WTC11 (cell line): ENCODE results near the gene TMUB1. TPM values are rescaled to one million over a fixed set of nuclear protein-coding genes. Genes with fewer than 3 reads are reported as not detected.

Source experiments
- ATAC-seq: fragments of 200-7000 bp; cut with Tn5 transposase; 2 replicates; pipeline ENCODE4 v1.10.0; 2021; ENCODE audit warnings: mild to moderate bottlenecking, moderate library complexity
- CTCF ChIA-PET: fragments of 300-600 bp; sonication (Branson Sonifier 250); formaldehyde crosslinking; loops from one replicate; lab custom pipeline; 2021; ENCODE audit warnings: antibody characterized with exemption; lab: Charles Lee
- POLR2A ChIA-PET: fragments of 350-600 bp; sonication (Branson Sonifier 250); formaldehyde crosslinking; loops from one replicate; lab custom pipeline; 2021; ENCODE audit warnings: antibody characterized with exemption; lab: Charles Lee
- DNase-seq: peaks from one replicate; pipeline ENCODE4 v3.0.0; 2021; ENCODE audit warnings: low spot score
- H3K27ac Mint-ChIP-seq: 2 replicates; pipeline ENCODE4 v1.8.0; 2021; ENCODE audit warnings: mixed read lengths
- H3K27me3 Mint-ChIP-seq: 2 replicates; pipeline ENCODE4 v1.8.0; 2021; ENCODE audit warnings: low read depth, mild to moderate bottlenecking, moderate library complexity, mixed read lengths
- H3K36me3 Mint-ChIP-seq: 2 replicates; pipeline ENCODE4 v1.8.0; 2021; ENCODE audit warnings: mixed read lengths
- H3K4me1 Mint-ChIP-seq: 2 replicates; pipeline ENCODE4 v1.8.0; 2022; ENCODE audit warnings: mixed read lengths
- H3K4me3 Mint-ChIP-seq: 2 replicates; pipeline ENCODE4 v1.8.0; 2021; ENCODE audit warnings: mild to moderate bottlenecking, moderate library complexity, mixed read lengths
- H3K9me3 Mint-ChIP-seq: 2 replicates; pipeline ENCODE4 v1.8.0; 2021; ENCODE audit warnings: mixed read lengths
- ATF2 ChIP-seq: sonication (generic); formaldehyde crosslinking; IDR thresholded peaks from 2 replicates; pipeline ENCODE4 v1.8.1; 2022; ENCODE audit warnings: low read depth, missing genetic modification reagents, borderline replicate concordance
- CTCF ChIP-seq: fragments of 200-600 bp; IDR thresholded peaks from 2 replicates; pipeline ENCODE4 v1.8.0; 2022; ENCODE audit warnings: antibody characterized with exemption
- ELF4 ChIP-seq: sonication (generic); formaldehyde crosslinking; IDR thresholded peaks from 2 replicates; pipeline ENCODE4 v1.8.1; 2022; ENCODE audit warnings: low read depth, mild to moderate bottlenecking, moderate library complexity, missing genetic modification reagents
- HMGXB4 ChIP-seq: sonication (generic); formaldehyde crosslinking; IDR thresholded peaks from 2 replicates; pipeline ENCODE4 v1.8.1; 2023; ENCODE audit warnings: mild to moderate bottlenecking, moderate library complexity, missing genetic modification reagents
- JUN ChIP-seq: sonication (generic); formaldehyde crosslinking; IDR thresholded peaks from 2 replicates; pipeline ENCODE4 v1.8.0; 2023; ENCODE audit warnings: mild to moderate bottlenecking, missing genetic modification reagents
- PRDM15 ChIP-seq: sonication (generic); formaldehyde crosslinking; IDR thresholded peaks from 2 replicates; pipeline ENCODE4 v1.8.0; 2022; ENCODE audit warnings: missing genetic modification reagents
- RORB ChIP-seq: fragments of 250-450 bp; sonication (Bioruptor Pico); IDR thresholded peaks from 2 replicates; pipeline ENCODE4 v1.9.0; 2021; ENCODE audit warnings: mild to moderate bottlenecking
- SMAD3 ChIP-seq: sonication (generic); formaldehyde crosslinking; IDR thresholded peaks from 2 replicates; pipeline ENCODE4 v1.8.0; 2022; ENCODE audit warnings: missing genetic modification reagents, mild to moderate bottlenecking, borderline replicate concordance
- SMAD4 ChIP-seq: sonication (generic); formaldehyde crosslinking; IDR thresholded peaks from 2 replicates; pipeline ENCODE4 v1.8.0; 2022; ENCODE audit warnings: mild to moderate bottlenecking, missing genetic modification reagents
- TEAD1 ChIP-seq: sonication (generic); formaldehyde crosslinking; IDR thresholded peaks from 2 replicates; pipeline ENCODE4 v1.8.0; 2022; ENCODE audit warnings: mild to moderate bottlenecking, missing genetic modification reagents
- ZNF121 ChIP-seq: sonication (generic); formaldehyde crosslinking; IDR thresholded peaks from 2 replicates; pipeline ENCODE4 v1.8.0; 2023; ENCODE audit warnings: missing genetic modification reagents
- ZNF281 ChIP-seq: sonication (generic); formaldehyde crosslinking; IDR thresholded peaks from 2 replicates; pipeline ENCODE4 v1.8.0; 2023; ENCODE audit warnings: mild to moderate bottlenecking, missing genetic modification reagents
- ZSCAN18 ChIP-seq: fragments of 250-450 bp; sonication (Bioruptor Pico); IDR thresholded peaks from 2 replicates; pipeline ENCODE4 v2.1.2; 2022; ENCODE audit warnings: mild to moderate bottlenecking, moderate library complexity
- total RNA-seq: library from RNA; stranded (reverse); gene quantifications from 3 replicates; pipeline ENCODE4 v1.2.3, GENCODE V29; 2021
- TF ChIP-seq, protein P1 (sequence below): fragments of 250-450 bp; sonication (Bioruptor Pico); IDR thresholded peaks from 2 replicates; pipeline ENCODE4 v1.9.0; 2021; ENCODE audit warnings: mild to moderate bottlenecking
- TF ChIP-seq, protein P2 (sequence below): sonication (generic); formaldehyde crosslinking; IDR thresholded peaks from 2 replicates; pipeline ENCODE4 v1.8.1; 2022; ENCODE audit warnings: low read depth, mild to moderate bottlenecking, moderate library complexity, missing genetic modification reagents, borderline replicate concordance
- TF ChIP-seq, protein P3 (sequence below): fragments of 250-450 bp; sonication (Bioruptor Pico); conservative IDR thresholded peaks from 2 replicates; pipeline ENCODE4 v1.9.0; 2021; ENCODE audit warnings: mild to moderate bottlenecking

Gene TMUB1
- total RNA-seq, 1 experiment from 2014 or later: 72.8 TPM

DNA sequence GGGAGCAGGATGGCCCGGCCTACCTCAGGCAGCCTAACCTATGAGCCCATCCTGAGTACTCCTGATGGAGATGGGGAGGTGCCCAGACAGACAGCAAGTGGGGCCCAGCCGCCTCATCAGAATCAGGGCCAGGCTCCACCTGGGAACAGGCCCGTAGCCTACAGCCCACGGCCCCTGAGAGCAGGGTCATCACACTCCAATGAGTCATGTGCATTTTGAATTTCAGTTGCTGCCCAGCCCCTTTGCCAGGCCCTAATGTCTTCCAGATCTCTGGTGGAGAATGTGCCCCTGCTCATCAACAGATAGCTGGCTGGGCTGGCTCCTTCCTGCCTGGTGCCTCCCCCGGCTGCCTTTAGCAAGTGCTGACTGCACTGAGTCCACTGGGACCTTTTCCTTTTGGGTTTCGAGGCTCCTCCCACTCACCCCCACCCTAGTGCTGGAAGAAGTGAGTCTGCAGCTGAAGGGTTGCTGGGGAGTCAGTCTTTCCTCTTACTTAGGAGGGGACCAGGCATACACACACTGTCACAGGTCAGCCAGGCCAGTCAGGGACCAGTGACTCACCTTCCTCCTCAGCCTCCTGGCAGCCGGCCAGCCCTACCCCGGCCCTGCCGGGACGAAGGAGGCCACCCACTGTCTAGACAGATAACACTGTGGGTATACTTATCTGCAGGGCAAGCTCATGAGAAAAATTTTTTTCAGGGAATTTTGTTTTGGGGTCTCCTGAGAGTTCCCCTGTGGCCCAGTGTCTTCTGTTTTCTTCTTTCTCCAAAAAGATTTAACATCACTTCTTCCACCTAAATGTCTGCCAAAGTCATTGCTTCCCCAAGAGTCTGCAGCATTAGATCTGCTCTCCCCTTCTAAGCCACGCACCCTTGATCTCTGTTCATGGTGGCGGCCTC, 44.1 kb downstream of the TMUB1 start (continued):
- TF ChIP-seq PRDM15 (CRISPR knock-in tag): no peak
- TF ChIP-seq, protein P1, sequence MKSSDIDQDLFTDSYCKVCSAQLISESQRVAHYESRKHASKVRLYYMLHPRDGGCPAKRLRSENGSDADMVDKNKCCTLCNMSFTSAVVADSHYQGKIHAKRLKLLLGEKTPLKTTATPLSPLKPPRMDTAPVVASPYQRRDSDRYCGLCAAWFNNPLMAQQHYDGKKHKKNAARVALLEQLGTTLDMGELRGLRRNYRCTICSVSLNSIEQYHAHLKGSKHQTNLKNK: no peak
- TF ChIP-seq, protein P2, sequence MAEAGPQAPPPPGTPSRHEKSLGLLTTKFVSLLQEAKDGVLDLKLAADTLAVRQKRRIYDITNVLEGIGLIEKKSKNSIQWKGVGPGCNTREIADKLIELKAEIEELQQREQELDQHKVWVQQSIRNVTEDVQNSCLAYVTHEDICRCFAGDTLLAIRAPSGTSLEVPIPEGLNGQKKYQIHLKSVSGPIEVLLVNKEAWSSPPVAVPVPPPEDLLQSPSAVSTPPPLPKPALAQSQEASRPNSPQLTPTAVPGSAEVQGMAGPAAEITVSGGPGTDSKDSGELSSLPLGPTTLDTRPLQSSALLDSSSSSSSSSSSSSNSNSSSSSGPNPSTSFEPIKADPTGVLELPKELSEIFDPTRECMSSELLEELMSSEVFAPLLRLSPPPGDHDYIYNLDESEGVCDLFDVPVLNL (CRISPR knock-in tag): no peak
- no peak for TF ChIP-seq ATF2 (CRISPR knock-in tag)
- TF ChIP-seq JUN: no peak
- no peak for TF ChIP-seq ZNF121 (CRISPR knock-in tag)
- TF ChIP-seq HMGXB4 (CRISPR knock-in tag): no peak

GRCh38 chr7:151035902-151036301, 47.4 kb downstream of the TMUB1 start:
- DNase-seq: no peak
- POLR2A ChIA-PET: no interaction called here
- Mint-ChIP-seq H3K4me3 (no peak overlapping the region), H3K27ac (no peak overlapping the region), H3K27me3 (no peaks in the 10 kb centered on the region), H3K36me3 (no peaks in the 10 kb centered on the region), H3K9me3 (no peaks in the 10 kb centered on the region), H3K4me1 (no peaks in the 10 kb centered on the region)
- ATAC-seq: no peak
- CTCF ChIA-PET: interaction anchor here (1.6 kb wide), 1 partner anchor 8 kb away, joined by 4 read pairs; the partner anchor contains the start of gene ABCB8
- TF ChIP-seq SMAD4 (CRISPR knock-in tag): no peak
- no peak for TF ChIP-seq ZNF281 (CRISPR knock-in tag)
- no peak for TF ChIP-seq CTCF
- no peak for TF ChIP-seq TEAD1
- no peak for TF ChIP-seq ZSCAN18 (CRISPR knock-in tag)
- no peak for TF ChIP-seq RORB
- TF ChIP-seq, protein P3, sequence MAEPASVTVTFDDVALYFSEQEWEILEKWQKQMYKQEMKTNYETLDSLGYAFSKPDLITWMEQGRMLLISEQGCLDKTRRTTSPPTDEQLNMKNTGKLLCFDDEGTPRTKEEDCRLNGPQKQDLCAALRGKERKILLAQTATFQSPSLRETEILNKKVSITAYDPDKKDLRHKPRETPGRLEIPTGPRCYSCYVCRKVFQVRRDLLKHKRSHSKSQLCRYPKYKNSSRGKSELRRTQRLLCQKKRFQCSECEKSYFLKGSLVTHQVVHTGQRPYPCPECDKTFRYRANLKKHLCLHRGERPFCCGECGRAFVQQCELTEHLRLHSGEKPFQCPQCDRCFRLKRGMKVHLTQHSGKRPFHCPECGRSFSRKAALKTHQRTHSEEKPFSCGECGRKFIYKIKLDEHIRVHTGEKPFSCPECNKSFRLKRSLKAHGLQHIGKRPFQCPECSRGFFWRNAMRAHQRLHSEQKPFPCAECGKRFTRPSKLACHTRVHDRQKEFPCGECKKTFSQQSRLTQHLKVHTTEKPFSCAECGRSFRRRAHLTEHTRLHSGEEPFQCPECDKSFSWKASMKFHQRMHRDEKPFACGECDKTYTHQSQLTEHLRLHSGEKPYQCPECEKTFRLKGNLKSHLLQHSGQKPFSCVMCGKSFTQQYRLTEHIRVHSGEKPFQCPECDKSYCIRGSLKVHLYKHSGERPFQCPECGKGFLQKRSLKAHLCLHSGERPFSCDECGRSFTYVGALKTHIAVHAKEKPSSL (CRISPR knock-in tag): no peak
- TF ChIP-seq SMAD3 (CRISPR knock-in tag): no peak
- no peak for TF ChIP-seq ELF4 (CRISPR knock-in tag)
